Gastrocnemius medialis (tissue), 4 donors: ENCODE measurements around the gene RNASET2. TPM values are rescaled to one million over a fixed set of nuclear protein-coding genes. Genes with fewer than 3 reads are reported as not detected.

ENCODE experiments used
- ATAC-seq, 2 donors: fragments of 150-250 bp; one replicate each; pipeline ENCODE4 v1.9.1; 2016
- DNase-seq, 2 donors: peaks; one replicate each; pipeline ENCODE4 v3.0.0-alpha.2; 2019
- H3K27ac ChIP-seq, 4 donors: fragments of 200-600 bp; sonication (generic); 1 replicate in 1 of 4; 2 replicates in 3 of 4; pipeline ENCODE4 v1.5.1; 2016 to 2018; ENCODE audit warnings: mild to moderate bottlenecking in 2 of 4, moderate library complexity in 1 of 4
- H3K27me3 ChIP-seq, 3 donors: fragments of 200-600 bp; sonication (generic) in 2 of 3; 1 replicate in 1 of 3; 2 replicates in 2 of 3; pipeline versions ENCODE4 v1.5.1 to v1.6.0; 2016 to 2019; ENCODE audit warnings: mild to moderate bottlenecking in 1 of 3, moderate library complexity in 1 of 3
- H3K36me3 ChIP-seq, 2 donors: fragments of 200-600 bp; sonication (generic) in 1 of 2; one replicate each; pipeline ENCODE4 v1.5.1; 2017 to 2018
- H3K4me1 ChIP-seq, 2 donors: fragments of 200-600 bp; sonication (generic) in 1 of 2; one replicate each; pipeline ENCODE4 v1.5.1; 2016 to 2017; ENCODE audit warnings: mild to moderate bottlenecking in 2 of 2
- H3K4me3 ChIP-seq, 4 donors: fragments of 200-600 bp; sonication (generic) in 3 of 4; 1 replicate in 1 of 4; 2 replicates in 3 of 4; pipeline ENCODE4 v1.5.1; 2016 to 2019; ENCODE audit warnings: mild to moderate bottlenecking in 2 of 4
- H3K9me3 ChIP-seq, 3 donors: fragments of 200-600 bp; sonication (generic) in 2 of 3; 1 replicate in 1 of 3; 2 replicates in 2 of 3; pipeline ENCODE4 v1.5.1; 2016 to 2019
- POLR2A ChIP-seq, 2 donors: fragments of 450-650 bp; IDR thresholded peaks; one replicate each; pipeline ENCODE4 v1.6.1; 2017; ENCODE audit warnings: antibody characterized with exemption in 2 of 2, mild to moderate bottlenecking in 2 of 2, moderate library complexity in 2 of 2
- in situ Hi-C, 4 donors: fragments of 200-750 bp; cut with MboI; loops; one replicate each; pipeline versions ENCODE4 v1.15.0 to v1.8.0; 2017; ENCODE audit warnings: low sequenced_read_pairs in 4 of 4
- intact Hi-C: fragments of 100-400 bp; cut with DNase I; formaldehyde crosslinking; loops from one replicate; pipeline ENCODE4 v1.15.1; 2023; ENCODE audit warnings: low total_unique reads
- total RNA-seq, 4 donors: library from RNA; depleted of rRNA; stranded (reverse); fragments of >200 nt; gene quantifications; one replicate each; pipeline versions ENCODE4 v1.1.0 to v1.2.3, GENCODE V29; 2016
- TF ChIP-seq, protein P1 (sequence below), 5 experiments: fragments of 450-650 bp in 3 of 5; fragments of 200-600 bp in 2 of 5; sonication (generic) in 2 of 5; IDR thresholded peaks in 4 of 5; conservative IDR thresholded peaks in 1 of 5; 1 replicate in 4 of 5; 2 replicates in 1 of 5; pipeline ENCODE4 v1.5.1; 2016 to 2019; ENCODE audit warnings: antibody characterized with exemption in 5 of 5, mild to moderate bottlenecking in 3 of 5, moderate library complexity in 3 of 5

Gene RNASET2
- total RNA-seq, 4 donors from 2014 or later: 4.9 to 9.6 (median 6.5) TPM

DNA sequence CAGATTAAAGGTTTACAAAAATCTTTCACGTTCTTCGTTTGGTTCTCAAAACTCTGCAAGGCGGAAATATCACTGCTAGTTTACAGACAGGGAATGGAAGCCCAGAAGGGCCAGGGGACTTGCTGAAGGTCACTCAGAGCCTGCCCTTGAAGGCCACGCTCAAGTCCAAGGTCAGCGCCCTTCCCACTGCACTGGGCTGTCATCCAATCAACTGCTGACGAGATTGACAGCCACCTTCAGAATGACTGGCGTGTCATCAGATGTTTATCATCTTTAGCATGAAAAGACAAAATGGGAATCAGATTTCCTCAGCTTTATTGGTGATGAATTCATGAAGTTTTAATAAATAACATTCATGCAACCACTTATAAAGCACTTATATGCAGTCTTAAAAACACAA is 16.5 kb downstream of the RNASET2 start:
- H3K36me3 ChIP-seq: peaks cover 0 to 21% of the 10 kb centered on the region in 2 donors
- in situ Hi-C loops (no loop called here), intact Hi-C loops (no loop called here)
- no peak overlapping the region for H3K4me3 ChIP-seq
- ATAC-seq: no peak
- no peak for DNase-seq
- no peaks in the 10 kb centered on the region for H3K9me3 ChIP-seq
- no peaks in the 10 kb centered on the region for H3K4me1 ChIP-seq
- H3K27me3 ChIP-seq: no peaks in the 10 kb centered on the region
- H3K27ac ChIP-seq: no peak overlapping the region
- TF ChIP-seq POLR2A (IDR thresholded peaks at IDR 0.05): no peak
- TF ChIP-seq, protein P1, sequence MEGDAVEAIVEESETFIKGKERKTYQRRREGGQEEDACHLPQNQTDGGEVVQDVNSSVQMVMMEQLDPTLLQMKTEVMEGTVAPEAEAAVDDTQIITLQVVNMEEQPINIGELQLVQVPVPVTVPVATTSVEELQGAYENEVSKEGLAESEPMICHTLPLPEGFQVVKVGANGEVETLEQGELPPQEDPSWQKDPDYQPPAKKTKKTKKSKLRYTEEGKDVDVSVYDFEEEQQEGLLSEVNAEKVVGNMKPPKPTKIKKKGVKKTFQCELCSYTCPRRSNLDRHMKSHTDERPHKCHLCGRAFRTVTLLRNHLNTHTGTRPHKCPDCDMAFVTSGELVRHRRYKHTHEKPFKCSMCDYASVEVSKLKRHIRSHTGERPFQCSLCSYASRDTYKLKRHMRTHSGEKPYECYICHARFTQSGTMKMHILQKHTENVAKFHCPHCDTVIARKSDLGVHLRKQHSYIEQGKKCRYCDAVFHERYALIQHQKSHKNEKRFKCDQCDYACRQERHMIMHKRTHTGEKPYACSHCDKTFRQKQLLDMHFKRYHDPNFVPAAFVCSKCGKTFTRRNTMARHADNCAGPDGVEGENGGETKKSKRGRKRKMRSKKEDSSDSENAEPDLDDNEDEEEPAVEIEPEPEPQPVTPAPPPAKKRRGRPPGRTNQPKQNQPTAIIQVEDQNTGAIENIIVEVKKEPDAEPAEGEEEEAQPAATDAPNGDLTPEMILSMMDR (IDR thresholded peaks at IDR 0.05 in 4 of 5, conservative IDR thresholded peaks at IDR 0.05 in 1 of 5): no peak

DNA sequence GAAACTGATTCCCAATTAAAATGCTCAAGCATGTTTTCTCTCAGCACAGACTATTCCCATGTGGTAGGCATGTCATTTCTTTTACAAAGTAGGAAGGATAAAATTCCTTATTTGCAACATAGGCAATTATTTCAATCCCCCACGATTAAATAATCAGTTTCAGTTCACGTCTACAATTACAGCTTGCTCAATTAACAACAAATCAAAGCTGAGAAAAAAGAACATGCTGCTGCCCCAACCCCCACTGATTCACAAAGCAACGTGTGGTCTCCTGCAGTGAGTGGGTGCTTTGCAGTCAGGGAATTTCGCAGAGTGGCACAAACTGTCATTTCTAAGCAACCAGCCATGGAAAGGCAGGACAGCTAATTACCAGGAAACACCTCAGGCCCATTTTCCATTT is 17.0 kb downstream of the RNASET2 start:
- TF ChIP-seq, protein P1 (IDR thresholded peaks at IDR 0.05 in 4 of 5, conservative IDR thresholded peaks at IDR 0.05 in 1 of 5): no peak
- no peak for TF ChIP-seq POLR2A (IDR thresholded peaks at IDR 0.05)
- intact Hi-C loops (no loop called here), in situ Hi-C loops (no loop called here)
- no peak for DNase-seq
- ATAC-seq: no peak
- H3K4me1 ChIP-seq: no peaks in the 10 kb centered on the region
- no peaks in the 10 kb centered on the region for H3K27me3 ChIP-seq
- H3K36me3 ChIP-seq: peaks cover 0 to 21% of the 10 kb centered on the region in 2 donors
- no peak overlapping the region for H3K4me3 ChIP-seq
- no peaks in the 10 kb centered on the region for H3K9me3 ChIP-seq
- no peak overlapping the region for H3K27ac ChIP-seq

DNA sequence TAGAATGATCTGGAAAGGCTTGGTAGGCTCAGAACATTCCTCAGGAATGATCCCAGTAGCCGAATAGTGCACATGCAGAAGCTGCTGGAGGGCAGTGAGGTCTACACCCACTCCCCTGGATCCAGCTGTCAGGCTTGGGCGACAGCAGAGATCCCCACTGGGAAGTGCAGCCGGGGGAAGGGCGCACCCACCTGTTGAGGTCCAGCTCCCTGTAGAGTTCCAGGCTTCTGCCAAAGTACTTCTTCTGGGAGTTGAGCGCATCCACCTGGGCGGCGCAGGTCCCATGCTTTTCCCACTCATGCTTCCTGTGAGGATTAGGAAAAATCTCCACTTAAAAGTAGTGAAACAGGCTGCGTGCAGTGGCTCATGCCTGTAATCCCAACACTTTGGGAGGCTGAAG is 17.6 kb downstream of the RNASET2 start:
- TF ChIP-seq, protein P1 (IDR thresholded peaks at IDR 0.05 in 4 of 5, conservative IDR thresholded peaks at IDR 0.05 in 1 of 5): no peak
- TF ChIP-seq POLR2A (IDR thresholded peaks at IDR 0.05): no peak
- in situ Hi-C loops (no loop called here), intact Hi-C loops (no loop called here)
- DNase-seq: no peak
- Histone ChIP-seq H3K36me3 (peaks cover 0 to 23% of the 10 kb centered on the region in 2 donors), H3K27me3 (no peaks in the 10 kb centered on the region), H3K4me3 (no peak overlapping the region), H3K4me1 (no peaks in the 10 kb centered on the region), H3K27ac (no peak overlapping the region), H3K9me3 (no peaks in the 10 kb centered on the region)
- ATAC-seq: no peak

DNA sequence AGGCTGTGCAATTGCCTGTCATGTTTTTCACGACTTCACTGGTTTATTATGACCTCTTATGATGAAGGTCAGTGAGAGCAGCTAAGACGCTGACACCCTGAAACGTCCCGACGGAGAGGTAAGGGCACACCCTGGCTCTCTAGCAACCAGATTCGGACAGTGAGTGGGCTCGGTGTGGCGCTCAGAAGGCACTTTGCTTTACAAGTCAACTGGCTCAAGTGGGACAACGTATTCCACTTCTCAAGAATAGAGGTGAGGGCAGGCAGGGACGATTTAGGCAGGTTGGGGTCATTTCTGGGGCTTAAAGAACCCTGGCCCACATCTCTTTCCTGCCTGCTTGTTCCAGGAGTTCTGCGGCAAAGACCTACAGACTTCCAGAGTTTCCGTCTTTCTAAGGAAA is 18.2 kb downstream of the RNASET2 start:
- H3K36me3 ChIP-seq: peaks cover 0 to 25% of the 10 kb centered on the region in 2 donors
- no peaks in the 10 kb centered on the region for H3K9me3 ChIP-seq

More for the DNA sequence above, 18.2 kb downstream of the RNASET2 start:
- H3K4me1 ChIP-seq: no peaks in the 10 kb centered on the region
- ATAC-seq: no peak
- no peaks in the 10 kb centered on the region for H3K27me3 ChIP-seq
- H3K4me3 ChIP-seq: no peak overlapping the region
- no peak overlapping the region for H3K27ac ChIP-seq
- TF ChIP-seq, protein P1 (IDR thresholded peaks at IDR 0.05 in 4 of 5, conservative IDR thresholded peaks at IDR 0.05 in 1 of 5): no peak
- no peak for TF ChIP-seq POLR2A (IDR thresholded peaks at IDR 0.05)
- in situ Hi-C loops: no loop called here
- DNase-seq: no peak
- intact Hi-C loops: no loop called here
